Activated CD4-positive, CD25-positive, alpha-beta regulatory T cell treated with anti-CD3 and anti-CD28 coated beads, Interleukin-2, amount 50 U/mL, for 16 hours (primary cell): ENCODE data around the gene HS1BP3.

ENCODE experiments used
- DNase-seq: peaks from one replicate; pipeline ENCODE4 v3.0.0-alpha.2; 2020; ENCODE audit warnings: low read depth, low spot score

HS1BP3 gene

DNA sequence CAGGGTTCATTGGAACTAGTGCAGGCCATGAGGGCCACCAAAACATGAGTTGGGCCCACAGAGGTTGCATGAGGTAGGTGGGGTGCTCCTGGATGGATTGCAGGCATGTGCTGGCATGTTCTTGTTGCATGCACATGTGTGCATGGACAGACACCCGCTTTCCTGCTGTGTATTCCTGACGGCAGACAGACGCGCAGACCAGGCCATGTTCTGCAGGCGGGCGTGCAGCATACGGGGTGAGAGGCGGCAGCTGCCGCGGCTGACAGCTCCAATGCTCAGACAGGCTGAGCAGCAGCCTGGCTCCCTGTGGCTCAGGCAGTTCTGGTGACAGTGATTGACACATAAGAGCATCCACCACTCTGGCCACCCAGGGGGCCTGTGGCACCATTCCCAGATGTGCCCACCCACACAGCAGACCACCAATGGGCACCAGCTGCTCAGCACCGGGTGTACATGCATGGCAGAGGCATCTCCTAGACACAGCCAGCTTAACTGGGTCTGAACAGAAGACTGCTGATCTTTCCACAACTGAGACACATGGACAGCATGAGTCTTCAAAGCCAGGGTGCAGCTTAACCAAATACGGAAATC, 21.2 kb downstream of the HS1BP3 start:
- no peak for DNase-seq

DNA sequence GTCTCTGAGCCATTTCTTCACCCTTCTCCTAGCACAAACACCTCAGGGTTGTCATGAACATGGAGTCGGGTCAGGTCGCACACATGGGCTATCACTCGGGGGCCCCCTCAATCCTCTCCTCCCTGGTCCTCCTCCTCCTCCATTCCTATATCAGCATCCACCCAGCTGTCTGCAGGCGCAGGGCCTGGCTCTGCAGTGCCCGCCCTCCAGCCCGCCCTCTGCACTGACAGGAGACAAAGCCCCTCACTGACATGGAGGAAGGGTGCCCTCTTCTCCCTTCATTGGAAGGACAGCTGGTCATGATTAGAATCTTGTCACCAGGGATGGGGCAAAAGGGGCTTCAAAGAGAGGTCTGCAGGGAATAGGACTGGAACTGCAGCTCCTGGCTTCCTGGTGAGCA, 21.7 kb downstream of the HS1BP3 start:
- DNase-seq: no peak

DNA sequence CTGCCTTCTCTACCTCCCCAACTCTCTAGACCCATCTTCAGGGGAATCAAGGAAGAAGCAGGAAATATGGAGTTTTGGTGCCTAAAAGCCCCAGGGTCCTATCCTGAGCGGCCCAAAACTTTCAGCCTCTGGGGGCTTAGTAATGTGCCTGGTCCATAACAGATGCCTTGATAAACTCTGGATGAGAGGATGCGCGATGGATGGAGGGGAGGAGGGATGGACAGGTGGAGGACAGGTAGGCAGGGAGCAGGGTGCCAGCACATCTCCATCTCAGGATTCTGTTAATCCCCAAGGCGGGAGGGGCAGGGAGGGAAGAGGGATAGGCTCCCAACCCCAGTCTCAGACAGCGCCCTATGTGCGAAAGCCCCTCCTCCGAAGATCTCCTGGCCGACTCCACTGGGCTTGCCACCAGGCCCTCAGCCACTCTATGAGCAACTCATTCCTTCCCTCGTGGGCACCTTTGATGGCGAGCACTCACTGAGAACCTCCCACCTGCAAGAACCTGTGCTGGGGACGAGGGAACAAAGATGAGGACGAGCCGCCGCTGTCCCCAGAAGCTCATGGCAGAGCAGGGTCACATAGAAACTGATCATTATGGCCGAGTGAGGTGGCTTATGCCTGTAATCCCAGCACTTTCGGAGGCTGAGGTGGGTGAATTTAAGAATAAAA, 23.1 kb downstream of the HS1BP3 start:
- no peak for DNase-seq

DNA sequence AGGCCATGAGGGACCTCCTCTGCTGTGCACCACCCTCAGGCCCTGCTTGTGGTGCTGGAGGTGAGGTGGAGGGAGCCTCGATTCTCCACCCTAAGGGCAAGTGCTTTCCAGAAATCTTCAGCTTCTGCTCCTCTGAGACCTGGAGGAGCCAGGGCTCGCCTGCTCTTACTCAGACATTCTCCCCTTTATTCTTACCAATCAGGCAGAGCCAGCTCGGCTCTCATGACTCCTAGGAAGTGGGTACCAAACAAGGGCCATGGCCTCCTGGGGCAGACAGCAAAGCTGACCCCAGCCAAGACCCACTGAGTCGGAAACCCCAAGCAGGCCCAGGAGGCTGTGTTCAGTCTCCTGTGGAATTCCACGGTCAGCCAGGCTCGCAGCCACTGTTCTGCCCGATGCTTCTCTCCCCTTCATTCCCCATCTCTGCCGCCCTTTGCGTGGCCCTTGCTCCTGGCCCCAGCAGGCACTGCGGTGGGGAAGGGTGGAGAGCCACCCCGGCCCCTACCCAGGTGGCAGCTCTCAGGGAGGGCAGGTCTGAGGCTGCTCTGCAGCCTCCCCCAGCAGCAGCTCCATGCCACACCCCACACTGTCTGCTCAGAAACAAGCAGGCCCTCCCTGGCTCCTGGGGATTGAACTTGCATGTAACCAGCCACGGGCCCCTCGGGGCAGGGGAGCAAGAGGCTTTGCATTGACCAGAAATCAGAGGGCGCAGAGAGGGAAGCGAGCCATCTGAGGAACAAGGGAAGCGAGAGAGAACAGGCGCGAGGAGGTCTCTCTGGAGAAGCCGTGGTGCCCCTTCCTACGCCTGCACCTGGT, 24.0 kb downstream of the HS1BP3 start:
- DNase-seq: no peak

DNA sequence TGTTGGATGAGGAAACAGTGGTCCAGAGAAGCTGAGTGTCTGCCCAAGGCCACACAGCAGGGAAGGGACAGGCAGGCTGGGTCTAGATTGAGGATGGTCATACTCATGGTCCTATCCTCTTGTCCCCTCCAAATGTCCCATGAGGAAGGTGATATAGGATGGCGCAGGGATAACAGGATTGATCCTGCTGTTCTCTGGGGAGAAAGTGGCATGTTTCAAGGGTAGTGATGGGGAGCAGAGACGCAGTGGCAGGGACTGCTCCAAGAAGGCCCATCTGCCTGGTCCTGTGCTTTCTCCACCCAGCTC, 24.6 kb downstream of the HS1BP3 start:
- DNase-seq: no peak

DNA sequence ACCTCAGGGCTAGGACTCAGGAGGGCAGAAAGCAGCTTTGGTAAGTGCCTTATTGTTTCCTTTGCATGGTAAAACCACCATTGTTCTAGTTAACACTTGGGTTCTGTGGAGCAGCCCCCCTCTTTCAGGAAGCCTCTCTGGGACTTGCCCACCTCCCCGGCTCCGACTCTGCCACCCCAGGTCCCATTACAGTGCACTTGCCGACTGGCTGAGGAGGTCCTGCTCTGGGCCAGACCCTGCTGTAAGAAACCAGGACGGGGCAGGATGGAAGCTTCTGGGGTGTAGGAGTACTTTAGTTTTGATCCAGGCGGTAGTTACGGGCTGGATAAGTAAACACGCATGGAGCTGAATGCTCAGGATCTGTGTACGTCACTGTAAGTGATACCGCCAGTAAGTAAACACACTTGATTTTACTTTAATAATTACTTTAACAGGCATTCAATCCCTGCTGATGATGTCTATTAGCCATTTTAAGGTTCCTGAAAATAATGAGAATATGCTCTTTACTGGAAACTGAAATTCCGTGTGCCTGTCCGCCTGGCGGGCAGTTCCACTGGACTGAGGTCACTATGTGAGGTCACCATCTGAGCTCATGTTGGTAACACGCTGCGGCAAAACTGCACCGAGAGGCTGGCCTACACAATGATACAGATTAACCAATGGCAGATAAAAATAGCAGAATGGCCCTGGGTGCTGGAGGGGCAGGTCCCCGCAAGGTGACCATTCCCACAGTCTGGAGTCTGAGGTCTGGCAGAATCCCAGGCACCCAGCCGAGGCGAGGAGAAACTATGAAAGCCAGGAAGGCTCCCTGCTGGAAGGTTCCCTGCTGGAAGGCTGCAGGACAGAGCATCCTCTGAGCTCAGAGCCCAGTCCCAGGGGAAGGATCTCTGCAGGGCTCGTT, 25.2 kb downstream of the HS1BP3 start:
- DNase-seq: no peak

DNA sequence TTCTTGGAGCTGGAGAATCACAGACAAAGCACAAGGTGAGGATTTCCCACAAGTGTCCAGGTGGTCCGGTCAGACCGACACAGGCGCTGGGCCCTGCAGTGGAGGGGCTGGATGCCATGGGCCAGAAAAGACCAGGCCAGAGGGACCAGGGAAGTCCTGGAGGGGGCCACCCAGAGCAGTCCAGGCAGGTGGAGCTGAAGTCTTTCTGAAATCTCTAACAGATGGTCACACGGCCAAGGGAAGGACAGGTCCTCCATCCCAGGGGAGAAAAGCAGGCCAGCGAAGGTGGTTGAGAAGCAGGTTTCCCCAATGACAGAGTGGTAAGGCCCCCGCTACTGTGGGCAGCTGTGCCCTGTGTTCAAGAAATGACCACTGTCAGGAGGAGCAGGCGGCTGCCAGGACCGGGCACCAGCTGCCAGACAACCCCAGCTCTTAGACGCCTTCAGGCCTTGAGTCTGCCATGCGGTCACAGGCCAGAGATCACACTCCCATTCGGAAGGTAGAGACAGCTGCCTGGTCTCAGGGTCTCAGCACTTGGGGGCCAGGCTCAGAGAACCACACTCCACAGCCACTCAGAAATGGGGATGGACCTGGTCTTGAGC, 25.9 kb downstream of the HS1BP3 start:
- DNase-seq: no peak

DNA sequence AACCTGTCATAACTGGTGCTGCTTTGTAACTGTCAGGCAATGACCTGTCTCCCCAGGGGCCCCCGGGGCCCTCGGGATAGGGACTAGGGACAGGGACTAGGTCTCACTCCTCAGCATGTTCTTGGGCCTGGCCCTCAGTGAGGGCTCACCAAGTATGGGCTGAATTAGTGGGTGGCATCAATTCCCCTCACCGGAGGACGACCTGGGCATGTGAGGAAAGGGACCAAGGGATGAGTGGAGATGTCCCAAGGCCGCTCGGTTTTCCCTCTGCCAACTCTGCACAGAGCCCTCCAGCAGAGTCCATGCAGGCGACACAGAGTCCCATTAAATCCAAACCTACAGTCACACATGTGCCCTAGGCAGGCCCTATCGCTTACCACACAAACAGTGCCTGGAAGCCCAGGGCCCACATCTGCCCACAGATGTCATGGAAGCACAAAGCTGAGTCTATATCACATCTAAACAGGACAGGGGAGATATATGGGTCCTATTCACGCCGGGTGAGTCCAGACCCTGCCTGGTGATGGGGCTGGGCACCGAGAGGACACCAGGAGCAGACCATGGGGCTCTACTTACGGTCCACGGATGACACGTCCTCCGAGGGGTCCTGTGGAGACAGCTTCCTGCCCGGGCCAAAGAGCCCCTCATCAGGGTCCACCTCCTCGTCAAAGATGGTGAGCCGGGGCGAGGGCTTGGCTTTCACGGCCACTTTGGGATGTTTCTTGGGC, 26.6 kb downstream of the HS1BP3 start:
- no peak for DNase-seq

DNA sequence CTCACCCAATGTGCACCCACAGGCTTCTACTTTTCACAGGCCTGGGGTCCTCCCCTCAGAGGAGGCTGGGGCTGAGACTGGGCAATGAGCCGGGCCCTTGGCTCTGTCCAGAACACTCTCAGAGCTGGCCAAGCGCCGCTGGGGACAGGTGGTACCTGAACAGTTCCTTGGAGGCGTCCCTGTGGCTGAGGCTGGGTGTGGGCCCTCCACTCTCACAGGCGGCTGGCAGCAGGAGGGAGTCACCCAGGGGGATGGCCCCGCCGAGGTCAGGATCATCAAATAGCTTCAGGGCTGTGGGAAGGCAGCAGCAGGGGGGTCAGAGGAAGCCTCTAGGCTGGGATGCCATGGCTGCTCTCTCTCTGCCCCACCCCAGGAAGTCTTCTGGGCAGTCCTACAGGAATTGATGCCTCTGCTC, 27.1 kb downstream of the HS1BP3 start:
- no peak for DNase-seq

DNA sequence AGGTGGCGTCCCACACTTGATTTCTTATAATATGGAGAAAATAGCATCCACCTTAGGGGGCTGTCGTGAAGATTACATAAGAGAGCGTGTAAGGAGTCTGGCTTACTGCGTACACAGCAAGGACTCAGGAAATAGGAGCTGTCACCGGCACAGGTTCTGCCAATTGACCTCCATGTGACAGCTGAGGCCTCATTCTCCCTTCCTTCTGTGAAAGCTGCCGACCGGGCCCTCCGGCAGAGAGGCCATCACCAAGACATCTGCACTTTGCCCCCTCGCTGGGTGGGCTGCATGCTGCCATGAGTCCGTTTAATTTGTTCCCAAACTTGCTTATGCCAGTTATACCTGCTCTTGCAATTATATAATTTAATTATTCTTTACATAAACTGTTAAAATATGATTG, 27.7 kb downstream of the HS1BP3 start:
- DNase-seq: no peak

DNA sequence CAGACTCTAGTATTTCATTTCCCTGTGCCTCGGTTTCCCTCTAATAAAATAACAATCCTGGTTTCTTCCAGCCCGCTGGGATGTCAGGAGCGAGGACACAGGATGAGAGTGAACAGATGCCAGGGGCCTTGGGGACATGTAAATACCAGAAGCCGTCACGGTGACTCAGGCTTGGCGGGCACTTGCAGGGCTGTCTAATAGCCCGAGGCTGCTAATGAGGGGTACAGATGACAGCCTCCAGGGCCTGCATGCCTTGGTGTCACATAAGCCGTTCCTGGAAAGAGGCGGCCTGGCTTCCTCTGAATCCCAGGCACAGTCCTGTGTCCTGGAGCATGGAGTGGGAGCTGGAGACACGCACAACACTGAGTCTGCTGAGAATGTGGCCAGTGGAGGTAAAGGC, 28.2 kb downstream of the HS1BP3 start:
- no peak for DNase-seq

DNA sequence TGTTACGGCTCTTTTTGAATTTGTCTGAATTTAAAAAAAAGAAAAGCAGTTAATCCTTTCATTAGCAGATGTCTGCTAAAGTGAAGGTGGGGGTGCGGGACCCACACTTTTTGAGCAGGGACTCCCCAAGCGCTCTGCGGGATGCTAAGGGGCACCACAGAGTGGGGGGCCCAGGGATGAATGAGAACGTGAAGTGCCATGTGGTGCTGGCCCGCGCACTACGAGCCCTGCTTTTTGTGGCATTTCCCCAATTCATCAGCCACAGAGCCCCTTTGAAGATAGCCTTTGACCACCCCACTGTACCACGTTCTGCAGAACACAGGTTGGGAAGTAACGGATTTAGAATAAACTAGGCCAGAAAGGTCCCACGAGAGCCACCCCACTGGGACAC, 28.6 kb downstream of the HS1BP3 start:
- DNase-seq: no peak

DNA sequence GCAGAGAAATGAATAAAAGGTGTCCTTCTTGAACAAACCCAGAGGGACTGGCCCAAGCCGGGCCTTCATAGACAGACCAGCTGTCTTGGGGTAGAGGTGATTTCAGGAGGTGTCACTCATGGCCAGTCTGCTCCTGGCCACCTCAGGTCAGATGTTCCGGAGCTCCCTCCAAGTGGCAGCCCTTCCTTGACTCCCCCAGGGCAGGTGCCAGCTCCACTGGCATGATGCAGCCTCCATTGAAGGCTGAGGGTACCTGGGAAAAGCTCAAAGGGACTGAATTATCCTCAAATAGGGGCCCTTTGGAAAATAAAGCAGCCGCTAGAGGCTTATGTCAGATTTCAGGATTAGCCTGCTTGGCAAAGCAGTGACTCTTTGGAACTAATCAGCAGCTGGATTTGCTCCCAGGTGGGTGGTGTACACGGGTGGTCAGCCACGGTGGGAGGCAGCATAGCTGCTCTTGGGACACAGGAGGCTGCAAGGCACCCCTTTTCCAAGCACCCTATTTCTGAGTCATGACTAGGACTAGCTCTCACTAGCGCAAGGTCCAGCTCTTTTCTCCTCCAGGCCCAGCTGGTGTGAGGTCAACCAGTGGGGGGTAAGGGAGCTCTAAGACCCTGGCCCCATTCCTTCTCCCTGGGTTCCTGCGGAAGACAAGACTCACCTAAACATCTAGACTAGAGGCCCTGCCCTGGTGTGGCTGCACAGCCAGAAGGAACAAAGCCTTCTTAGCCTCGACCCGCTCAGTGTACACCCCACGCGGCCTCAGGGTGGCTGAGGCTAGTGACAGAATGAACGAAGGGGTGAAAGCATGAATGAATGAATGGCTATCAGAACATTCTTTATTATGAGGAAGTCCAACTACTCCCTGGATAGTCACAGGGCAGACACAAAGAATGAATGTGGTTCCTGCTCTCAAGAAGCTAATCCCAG, 29.3 kb downstream of the HS1BP3 start:
- DNase-seq: no peak

DNA sequence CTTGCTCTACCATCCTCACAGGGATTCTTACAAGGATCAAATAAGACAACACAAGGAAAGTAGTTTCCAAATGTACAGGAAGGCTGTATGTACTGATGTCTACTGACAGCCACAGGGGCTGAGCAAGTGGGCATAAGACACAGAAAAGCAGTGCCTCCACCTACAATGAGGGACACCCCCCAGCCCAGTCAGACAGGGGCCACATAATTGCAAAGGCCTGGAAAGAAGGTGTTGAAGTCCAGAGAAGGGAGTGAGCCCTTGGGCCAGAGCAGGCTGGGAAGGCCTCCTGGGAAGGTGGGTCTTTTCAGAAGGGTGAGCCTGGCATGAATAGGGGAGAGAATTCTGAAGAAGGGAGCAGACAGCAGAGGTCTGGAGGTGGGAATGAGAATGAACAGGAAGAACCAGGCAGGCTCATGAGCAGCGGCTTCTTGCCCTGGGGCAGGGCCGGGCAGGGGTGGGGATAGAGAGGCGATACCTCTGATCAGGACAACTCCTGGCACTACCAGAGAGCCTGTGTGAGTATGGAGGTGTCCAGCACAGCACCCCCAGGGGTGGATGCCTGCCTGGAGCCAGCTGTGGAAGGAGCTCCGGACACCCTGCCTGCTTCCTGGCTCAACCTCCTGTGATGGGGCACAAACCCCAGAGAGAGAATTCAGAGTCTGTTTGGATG, 30.1 kb downstream of the HS1BP3 start:
- no peak for DNase-seq

DNA sequence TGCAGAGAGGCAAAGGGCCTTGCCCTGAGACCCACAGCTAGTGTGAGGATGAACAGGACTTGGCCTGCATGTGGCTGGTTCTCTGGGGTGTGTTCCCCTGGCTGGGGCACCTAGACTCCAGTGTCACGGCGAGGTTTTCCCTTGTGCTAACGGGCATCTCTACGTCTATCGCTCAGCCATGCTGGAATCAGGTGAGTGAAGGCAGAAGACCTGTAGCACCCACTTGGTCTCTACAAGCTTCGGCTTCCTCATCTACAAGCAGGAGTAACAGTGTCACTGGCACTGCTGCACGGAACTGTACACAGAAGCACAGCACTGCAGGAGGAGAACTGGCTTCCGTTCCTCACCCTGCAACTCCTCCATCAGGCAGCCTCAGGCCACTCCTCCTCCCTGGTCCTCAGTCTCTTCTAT, 30.6 kb downstream of the HS1BP3 start:
- no peak for DNase-seq

DNA sequence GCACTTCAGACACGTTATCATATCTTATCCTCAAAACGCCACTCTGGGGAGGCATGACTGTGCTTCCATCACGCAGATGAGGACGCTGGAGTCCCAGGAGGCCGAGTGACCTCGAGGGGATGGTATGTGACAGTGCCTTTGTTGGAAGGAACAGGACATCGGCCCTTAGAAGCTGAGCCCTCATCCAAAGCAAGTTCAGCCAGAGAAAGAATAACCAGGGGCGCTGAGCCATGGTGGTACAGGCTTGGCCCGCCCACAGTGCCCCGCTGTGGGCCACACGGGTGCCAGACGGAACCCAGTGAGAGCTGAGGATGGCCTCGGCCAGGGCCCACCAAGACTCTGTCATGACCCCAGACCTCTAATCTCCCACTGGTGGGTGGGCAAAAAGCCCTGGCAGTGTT, 31.3 kb downstream of the HS1BP3 start:
- no peak for DNase-seq

DNA sequence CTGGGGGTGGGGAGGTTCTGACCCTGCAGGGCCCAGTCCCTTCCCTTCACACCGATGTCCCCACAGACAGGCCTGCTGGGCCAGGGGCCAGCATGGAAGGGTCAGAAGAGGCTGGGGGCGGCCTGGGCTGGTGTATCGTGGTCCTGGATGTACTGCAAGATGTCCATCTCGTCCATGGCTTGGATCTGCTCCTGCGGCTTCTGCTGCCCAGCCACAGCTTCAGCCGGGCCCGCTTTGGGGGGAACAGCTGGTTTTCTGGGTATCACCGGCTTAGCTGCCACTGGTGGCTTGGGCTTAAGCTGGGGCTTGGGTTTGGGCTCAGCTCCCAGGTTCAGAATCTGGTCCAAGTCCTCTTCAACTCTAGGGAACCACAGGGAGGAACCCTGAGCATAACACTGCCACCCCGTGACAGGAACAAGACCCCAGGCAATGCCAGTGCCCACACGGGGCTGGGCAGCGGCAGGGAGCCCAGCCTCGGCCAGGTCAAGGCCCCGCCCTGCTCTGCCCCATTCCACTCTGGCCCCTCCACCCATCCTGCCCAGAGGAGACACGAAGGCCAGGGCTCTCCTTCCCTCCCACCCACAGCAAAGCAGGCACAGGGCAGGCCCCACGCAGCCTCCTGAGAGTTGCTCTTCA, 31.9 kb downstream of the HS1BP3 start:
- no peak for DNase-seq

DNA sequence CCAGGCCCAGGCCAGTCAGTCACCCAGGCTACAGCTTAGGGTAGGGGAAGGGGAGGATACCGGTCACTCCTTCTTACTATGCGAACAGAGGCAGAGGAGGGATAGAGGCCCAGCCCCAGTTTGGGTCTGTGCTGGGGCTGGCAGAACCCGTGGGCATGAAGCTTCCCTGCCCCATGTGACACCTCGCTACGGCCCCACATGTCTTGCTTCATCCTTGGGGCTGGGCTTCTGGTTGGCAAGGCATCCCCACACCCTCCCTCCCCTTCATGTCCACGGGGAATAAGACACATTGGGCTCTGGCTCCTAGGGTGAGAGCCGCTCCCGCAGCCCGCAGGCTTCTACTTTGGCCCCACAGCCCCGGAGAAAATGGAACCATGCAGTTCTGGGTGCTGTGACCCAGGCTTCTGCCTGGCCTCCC, 32.4 kb downstream of the HS1BP3 start:
- DNase-seq: no peak
